Osteocyte (in vitro differentiated cells): ENCODE results near the gene ART3. TPM values are rescaled to one million over a fixed set of nuclear protein-coding genes. Genes with fewer than 3 reads are reported as not detected.

ENCODE experiments used
- DNase-seq: peaks from one replicate; pipeline ENCODE4 v3.0.0; 2021; ENCODE audit warnings: mixed read lengths; ENCODE audit not compliant: unreplicated experiment; ENCODE audit errors: extremely low spot score
- H3K27ac Mint-ChIP-seq: one replicate; pipeline ENCODE4 v1.8.0; 2021; ENCODE audit warnings: mild to moderate bottlenecking, mixed read lengths; ENCODE audit not compliant: unreplicated experiment
- H3K27me3 Mint-ChIP-seq: one replicate; pipeline ENCODE4 v1.8.0; 2021; ENCODE audit warnings: mixed read lengths; ENCODE audit not compliant: unreplicated experiment
- H3K36me3 Mint-ChIP-seq: one replicate; pipeline ENCODE4 v1.8.0; 2021; ENCODE audit warnings: mixed read lengths; ENCODE audit not compliant: unreplicated experiment
- H3K4me1 Mint-ChIP-seq: one replicate; pipeline ENCODE4 v1.8.0; 2021; ENCODE audit warnings: mixed read lengths; ENCODE audit not compliant: unreplicated experiment
- H3K4me3 Mint-ChIP-seq: one replicate; pipeline ENCODE4 v1.8.0; 2021; ENCODE audit warnings: mild to moderate bottlenecking, moderate library complexity, mixed read lengths; ENCODE audit not compliant: unreplicated experiment
- H3K9me3 Mint-ChIP-seq: one replicate; pipeline ENCODE4 v1.8.0; 2021; ENCODE audit warnings: mixed read lengths; ENCODE audit not compliant: unreplicated experiment
- total RNA-seq: library from RNA; stranded (reverse); gene quantifications from 2 replicates; pipeline ENCODE4 v1.2.1, GENCODE V29; 2021
- TF ChIP-seq, protein P1 (sequence below): fragments of 200-600 bp; sonication (generic); IDR thresholded peaks from 2 replicates; pipeline ENCODE4 v1.5.0; 2021; ENCODE audit warnings: antibody characterized with exemption, mild to moderate bottlenecking, moderate library complexity

ART3 gene
- total RNA-seq, 1 donor from 2014 or later = not detected

DNA sequence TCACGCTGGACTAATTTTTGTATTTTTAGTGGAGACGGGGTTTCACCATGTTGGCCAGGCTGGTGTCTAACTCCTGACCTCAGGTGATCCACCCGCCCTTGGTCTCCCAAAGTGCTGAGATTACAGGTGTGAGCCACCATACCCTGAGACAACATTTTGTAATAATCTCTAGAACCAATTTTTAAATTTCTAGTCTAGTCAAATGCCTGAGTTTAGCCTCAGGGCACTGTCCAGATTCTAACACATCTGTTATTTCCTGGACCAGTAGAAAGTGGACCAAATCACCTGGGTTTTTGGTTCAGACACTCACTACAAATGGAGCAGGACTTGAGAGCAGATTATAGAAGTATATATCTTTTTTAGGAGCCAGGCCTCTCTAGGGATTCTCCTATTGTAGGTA is 21.6 kb downstream of the ART3 start:
- peaks cover 50% of the 10 kb centered on the region for H3K27me3 Mint-ChIP-seq
- TF ChIP-seq, protein P1, sequence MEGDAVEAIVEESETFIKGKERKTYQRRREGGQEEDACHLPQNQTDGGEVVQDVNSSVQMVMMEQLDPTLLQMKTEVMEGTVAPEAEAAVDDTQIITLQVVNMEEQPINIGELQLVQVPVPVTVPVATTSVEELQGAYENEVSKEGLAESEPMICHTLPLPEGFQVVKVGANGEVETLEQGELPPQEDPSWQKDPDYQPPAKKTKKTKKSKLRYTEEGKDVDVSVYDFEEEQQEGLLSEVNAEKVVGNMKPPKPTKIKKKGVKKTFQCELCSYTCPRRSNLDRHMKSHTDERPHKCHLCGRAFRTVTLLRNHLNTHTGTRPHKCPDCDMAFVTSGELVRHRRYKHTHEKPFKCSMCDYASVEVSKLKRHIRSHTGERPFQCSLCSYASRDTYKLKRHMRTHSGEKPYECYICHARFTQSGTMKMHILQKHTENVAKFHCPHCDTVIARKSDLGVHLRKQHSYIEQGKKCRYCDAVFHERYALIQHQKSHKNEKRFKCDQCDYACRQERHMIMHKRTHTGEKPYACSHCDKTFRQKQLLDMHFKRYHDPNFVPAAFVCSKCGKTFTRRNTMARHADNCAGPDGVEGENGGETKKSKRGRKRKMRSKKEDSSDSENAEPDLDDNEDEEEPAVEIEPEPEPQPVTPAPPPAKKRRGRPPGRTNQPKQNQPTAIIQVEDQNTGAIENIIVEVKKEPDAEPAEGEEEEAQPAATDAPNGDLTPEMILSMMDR = no peak
- H3K4me3 Mint-ChIP-seq = no peak overlapping the region
- H3K36me3 Mint-ChIP-seq = no peaks in the 10 kb centered on the region
- DNase-seq = no peak
- no peak overlapping the region for H3K27ac Mint-ChIP-seq
- no peaks in the 10 kb centered on the region for H3K9me3 Mint-ChIP-seq
- no peaks in the 10 kb centered on the region for H3K4me1 Mint-ChIP-seq

DNA sequence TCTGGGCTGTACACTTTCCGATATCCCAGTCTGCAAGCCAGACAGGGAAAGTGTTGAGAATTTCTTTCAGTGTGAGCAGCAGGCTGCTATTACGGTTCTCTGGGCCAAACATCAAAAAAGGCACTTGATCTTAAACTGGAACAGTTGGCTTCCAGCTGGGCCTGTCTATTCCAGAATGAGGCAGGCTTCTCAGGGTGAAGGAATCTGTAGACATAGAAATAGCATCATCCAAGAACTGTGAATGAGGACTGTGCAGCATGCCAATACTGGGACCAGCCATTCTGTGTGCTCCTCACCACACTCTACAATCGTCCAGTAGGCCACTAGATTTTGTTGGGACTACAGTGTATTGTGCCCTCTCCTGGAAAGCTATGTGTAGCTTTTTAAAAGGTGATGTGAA is 31.1 kb downstream of the ART3 start:
- Mint-ChIP-seq H3K36me3 (no peaks in the 10 kb centered on the region), H3K9me3 (no peaks in the 10 kb centered on the region), H3K4me1 (no peaks in the 10 kb centered on the region)

DNA sequence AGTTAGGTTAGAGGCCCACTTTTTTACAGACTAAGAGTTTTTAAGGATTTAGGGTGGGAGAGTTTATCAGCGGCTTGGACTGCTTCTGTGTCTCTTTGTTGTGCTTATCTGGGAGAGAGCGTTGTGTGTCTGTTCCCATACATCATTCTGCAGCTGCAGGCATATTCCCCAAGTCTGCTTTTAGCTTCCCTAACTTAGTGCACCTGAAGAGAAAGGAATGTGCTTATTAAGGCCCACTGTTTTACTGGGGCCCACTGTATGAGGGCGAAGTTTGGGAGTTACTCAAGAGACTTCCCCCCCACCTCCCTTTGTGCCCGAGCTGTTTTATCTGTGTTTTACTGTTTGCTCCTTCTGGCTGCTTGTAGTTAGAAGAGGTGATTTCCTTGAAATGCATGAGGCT is 31.9 kb downstream of the ART3 start:
- H3K27me3 Mint-ChIP-seq = peaks cover 27% of the 10 kb centered on the region
- no peak for DNase-seq
- no peak overlapping the region for H3K4me3 Mint-ChIP-seq

More for the DNA sequence above, 31.1 kb downstream of the ART3 start:
- H3K27ac Mint-ChIP-seq = no peak overlapping the region
- TF ChIP-seq, protein P1 = no peak
- no peak overlapping the region for H3K4me3 Mint-ChIP-seq
- no peak for DNase-seq
- peaks cover 30% of the 10 kb centered on the region for H3K27me3 Mint-ChIP-seq

DNA sequence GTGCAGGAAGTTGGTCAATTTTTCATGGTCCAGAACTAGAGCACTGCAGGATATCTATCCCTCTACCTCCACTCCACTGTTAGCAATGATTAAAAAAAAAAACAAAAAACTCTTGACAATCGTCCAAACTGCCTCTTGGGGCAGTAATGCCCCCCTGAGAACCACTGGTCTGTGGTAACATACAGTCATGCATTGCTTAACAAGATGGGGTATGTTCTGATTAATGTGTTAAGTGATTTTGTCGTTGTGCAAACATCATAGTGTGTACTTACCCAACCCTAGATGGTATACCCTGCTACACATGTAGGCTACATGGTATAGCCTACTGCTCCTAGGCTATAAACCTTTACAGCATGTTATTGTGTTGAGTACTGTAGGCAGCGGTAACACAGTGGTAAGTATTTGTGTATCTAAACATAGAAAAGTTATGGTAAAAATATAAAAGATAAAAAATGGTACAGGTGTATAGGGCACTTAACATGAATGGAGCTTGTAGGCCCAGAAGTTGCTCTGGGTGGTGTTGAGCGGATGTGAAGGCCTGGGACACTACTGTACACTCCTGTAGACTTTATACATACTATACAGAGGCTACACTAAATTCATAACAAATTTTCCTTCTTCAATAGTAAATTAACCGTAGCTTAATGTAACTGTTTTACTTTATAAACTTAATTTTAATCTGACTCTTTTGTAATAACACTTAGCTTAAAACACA is 34.1 kb downstream of the ART3 start:
- Mint-ChIP-seq H3K27ac (no peak overlapping the region), H3K4me1 (no peaks in the 10 kb centered on the region), H3K27me3 (peaks cover 22% of the 10 kb centered on the region), H3K36me3 (peaks cover 6% of the 10 kb centered on the region), H3K9me3 (no peaks in the 10 kb centered on the region), H3K4me3 (no peak overlapping the region)
- no peak for DNase-seq
- TF ChIP-seq, protein P1 = no peak

More for the DNA sequence above, 31.9 kb downstream of the ART3 start:
- TF ChIP-seq, protein P1 = no peak
- H3K36me3 Mint-ChIP-seq = no peaks in the 10 kb centered on the region
- no peaks in the 10 kb centered on the region for H3K9me3 Mint-ChIP-seq
- no peaks in the 10 kb centered on the region for H3K4me1 Mint-ChIP-seq
- no peak overlapping the region for H3K27ac Mint-ChIP-seq

DNA sequence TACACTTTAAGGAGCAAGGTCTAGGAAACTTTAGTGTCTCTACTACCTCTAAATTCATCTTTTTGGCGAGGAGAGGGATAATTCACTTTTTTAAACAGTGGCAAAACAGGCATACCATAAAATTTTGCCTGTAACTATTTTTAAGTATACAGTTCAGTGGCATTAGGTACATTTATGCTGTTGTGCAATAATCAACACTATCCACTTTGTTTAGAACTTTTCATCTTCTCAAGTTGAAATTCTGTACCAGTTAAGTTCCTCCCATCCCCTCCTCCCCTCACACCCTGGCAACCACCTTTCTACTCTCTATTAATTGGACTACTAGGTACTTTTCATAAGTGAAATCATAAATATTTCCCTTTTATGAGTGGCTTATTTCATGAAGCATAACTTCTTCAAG is 42.3 kb downstream of the ART3 start:
- peaks cover 58% of the 10 kb centered on the region for H3K36me3 Mint-ChIP-seq
- DNase-seq = no peak

More for the DNA sequence above, 42.3 kb downstream of the ART3 start:
- no peak overlapping the region for H3K4me3 Mint-ChIP-seq
- H3K27ac Mint-ChIP-seq = no peak overlapping the region
- peaks cover 4% of the 10 kb centered on the region for H3K9me3 Mint-ChIP-seq
- H3K4me1 Mint-ChIP-seq = no peaks in the 10 kb centered on the region
- no peaks in the 10 kb centered on the region for H3K27me3 Mint-ChIP-seq
- TF ChIP-seq, protein P1 = no peak
